Stomach (tissue), 9 donors: ENCODE measurements around the gene SERTAD3. TPM values are rescaled to one million over a fixed set of nuclear protein-coding genes. Genes with fewer than 3 reads are reported as not detected.

Experiments used
- DNase-seq, 2 donors: peaks; one replicate each; pipeline versions ENCODE4 v3.0.0 to v3.0.0-alpha.2; 2013 to 2019
- H3K27ac ChIP-seq, 5 donors: fragments of 200-600 bp in 4 of 5; sonication (generic) in 4 of 5; one replicate each; pipeline ENCODE4 v1.5.1; 2013 to 2019; ENCODE audit warnings: mild to moderate bottlenecking in 1 of 5, moderate library complexity in 1 of 5
- H3K27me3 ChIP-seq, 3 donors: fragments of 200-600 bp; sonication (generic); one replicate each; pipeline ENCODE4 v1.5.1; 2017 to 2019; ENCODE audit warnings: mixed run types in 1 of 3
- H3K36me3 ChIP-seq, 4 donors: fragments of 200-600 bp; sonication (generic); 1 replicate in 3 of 4; 2 replicates in 1 of 4; pipeline ENCODE4 v1.5.1; 2016 to 2019
- H3K4me1 ChIP-seq, 4 donors: fragments of 200-600 bp; sonication (generic); one replicate each; pipeline ENCODE4 v1.5.1; 2016 to 2019
- H3K4me3 ChIP-seq, 4 donors: fragments of 200-600 bp; sonication (generic) in 3 of 4; one replicate each; pipeline ENCODE4 v1.5.1; 2016 to 2019; ENCODE audit warnings: mild to moderate bottlenecking in 1 of 4
- H3K9me3 ChIP-seq, 4 donors: fragments of 200-600 bp; sonication (generic); one replicate each; pipeline ENCODE4 v1.5.1; 2016 to 2019
- CTCF ChIP-seq, 7 experiments: fragments of 450-650 bp in 4 of 7; fragments of 200-600 bp in 3 of 7; sonication (generic) in 3 of 7; IDR thresholded peaks; one replicate each; pipeline ENCODE4 v1.5.1; 2016 to 2019; ENCODE audit warnings: antibody characterized with exemption in 7 of 7, control low read depth in 2 of 7, mild to moderate bottlenecking in 1 of 7
- EP300 ChIP-seq: sonication (generic); formaldehyde crosslinking; IDR thresholded peaks from one replicate; pipeline ENCODE4 v1.6.1; 2017; ENCODE audit warnings: antibody characterized with exemption
- POLR2A ChIP-seq, 4 donors: fragments of 450-650 bp; IDR thresholded peaks; one replicate each; pipeline ENCODE4 v1.6.1; 2016; ENCODE audit warnings: antibody characterized with exemption in 4 of 4, control low read depth in 2 of 4, mild to moderate bottlenecking in 1 of 4, moderate library complexity in 1 of 4
- POLR2AphosphoS5 ChIP-seq, 3 donors: sonication (generic); formaldehyde crosslinking; IDR thresholded peaks; one replicate each; pipeline ENCODE4 v1.6.1; 2016; ENCODE audit warnings: antibody characterized with exemption in 3 of 3
- WGBS, 5 donors: extraction: QIAGEN DNeasy Blood & Tissue Kit in 3 of 5; methylation state at CpG; one replicate each; pipeline versions ENCODE4 v1.1.5 to v1.1.7; 2013 to 2018; 5-methylcytosine and 5-hydroxymethylcytosine counted together
- intact Hi-C: fragments of 100-400 bp; cut with DNase I; formaldehyde crosslinking; loops from one replicate; pipeline ENCODE4 v1.15.1; 2023; ENCODE audit warnings: low total_unique reads
- polyA plus RNA-seq, 3 donors: library from polyadenylated mRNA; stranded (reverse); fragments of 200-250 nt; gene quantifications; one replicate each; pipeline ENCODE4 v1.2.3, GENCODE V29; 2013
- total RNA-seq, 5 donors: library from RNA; depleted of rRNA; stranded (reverse); fragments of >200 nt; gene quantifications; one replicate each; pipeline versions ENCODE4 v1.1.0 to v1.2.3, GENCODE V29; 2014 to 2016
- donor health status: healthy with polysubstance abuse.
- donor health status: Bipolar disorder and iron deficiency.
- donor health status: healthy.

Gene SERTAD3
- total and polyA plus RNA-seq, 8 donors, result 6.2 to 41.4 (median 27.7) TPM

- WGBS, 5 donors, result 72 to 85% (median 78%) methylated on average over 15 to 31 of the region's 31 CpGs
- Histone ChIP-seq H3K27me3 (no peaks in the 10 kb centered on the region), H3K4me3 (peak overlapping the region in 2 of 4 donors; percentile 28 to 67), H3K36me3 (peaks cover 12 to 13% (median 12%) of the 10 kb centered on the region in 4 donors), H3K4me1 (peaks cover 34 to 52% (median 43%) of the 10 kb centered on the region in 4 donors), H3K27ac (peak overlapping the region; percentile 74 to 100 (median 99)), H3K9me3 (no peaks in the 10 kb centered on the region)
- TF ChIP-seq EP300 (no peak), POLR2AphosphoS5 (IDR thresholded peaks at IDR 0.05) (no peak), CTCF (IDR thresholded peaks at IDR 0.05) (no peak)
- no peak for DNase-seq
- intact Hi-C loops, result no loop called here
These were observed 21.2 kb downstream of the SERTAD3 start for GRCh38 chr19:40422748-40423566.

- peak in 1 of 3 donors; percentile 18 for TF ChIP-seq POLR2AphosphoS5 (IDR thresholded peaks at IDR 0.05)
- no peak for TF ChIP-seq CTCF (IDR thresholded peaks at IDR 0.05)
- TF ChIP-seq POLR2A (IDR thresholded peaks at IDR 0.05), result no peak
- H3K36me3 ChIP-seq, result peaks cover 12 to 13% (median 12%) of the 10 kb centered on the region in 4 donors
- no peaks in the 10 kb centered on the region for H3K9me3 ChIP-seq
- no peaks in the 10 kb centered on the region for H3K27me3 ChIP-seq
- no peak for DNase-seq
- peaks cover 37 to 58% (median 47%) of the 10 kb centered on the region in 4 donors for H3K4me1 ChIP-seq
- peak overlapping the region; percentile 98 to 100 (median 99) for H3K27ac ChIP-seq
- H3K4me3 ChIP-seq, result peak overlapping the region in 3 of 4 donors; percentile 49 to 67 (median 60)
- intact Hi-C loops, result no loop called here
- WGBS, 5 donors, result 38 to 59% (median 42%) methylated on average over 16 of the region's 16 CpGs
These were observed 22.0 kb downstream of the SERTAD3 start for GRCh38 chr19:40421993-40422747.

- no peaks in the 10 kb centered on the region for H3K9me3 ChIP-seq
- TF ChIP-seq CTCF (IDR thresholded peaks at IDR 0.05) (peak in 6 of 7 experiments; percentile 4 to 96 (median 89)), EP300 (no peak), POLR2A (IDR thresholded peaks at IDR 0.05) (peak in 2 of 4 donors; percentile 81 to 93), POLR2AphosphoS5 (IDR thresholded peaks at IDR 0.05) (peak; percentile 96 to 99 (median 97))
- peak; percentile 95 to 98 for DNase-seq
- intact Hi-C loops, result no loop called here
- H3K27me3 ChIP-seq, result no peaks in the 10 kb centered on the region
- 1 to 3% (median 1%) methylated on average over 47 to 56 of the region's 56 CpGs for WGBS, 5 donors
- peak overlapping the region; percentile 42 to 63 (median 54) for H3K4me3 ChIP-seq
- H3K36me3 ChIP-seq, result peaks cover 12 to 13% (median 12%) of the 10 kb centered on the region in 4 donors
- H3K27ac ChIP-seq, result peak overlapping the region; percentile 98 to 100 (median 99)
- peaks cover 42 to 56% (median 47%) of the 10 kb centered on the region in 4 donors for H3K4me1 ChIP-seq
These were observed 23.1 kb downstream of the SERTAD3 start for GRCh38 chr19:40420766-40421765.
